GM12892 (cell line): Measurements from ENCODE around the gene SPG7.

ENCODE experiments used
- POLR2A ChIP-seq: IDR thresholded peaks from 2 replicates; pipeline ENCODE4 v1.6.1; 2011; ENCODE audit warnings: low read depth, low read length, control low read depth
- TAF1 ChIP-seq: IDR thresholded peaks from 2 replicates; pipeline ENCODE4 v1.6.1; 2011; ENCODE audit warnings: low read depth, mild to moderate bottlenecking, control low read depth, low read length, borderline replicate concordance

DNA sequence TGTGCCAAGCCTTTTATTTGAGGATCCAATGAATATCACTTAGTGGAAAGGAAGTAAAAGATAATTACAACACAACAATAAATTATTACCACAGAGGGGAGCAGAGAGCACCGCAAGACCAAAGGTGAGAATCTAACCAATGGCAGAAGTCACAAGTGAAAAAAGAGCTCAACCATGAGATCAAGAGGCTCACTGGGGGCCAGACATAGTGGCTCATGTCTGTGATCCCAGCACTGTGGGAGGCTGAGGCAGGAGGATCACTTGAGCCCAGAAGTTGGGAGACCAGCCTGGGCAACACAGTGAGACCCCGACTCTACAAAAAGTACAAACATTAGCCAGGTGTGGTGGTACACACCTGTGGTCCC is 35.5 kb upstream of the SPG7 start:
- TF ChIP-seq POLR2A = no peak
- TF ChIP-seq TAF1 = no peak
